ENCODE results near the gene ARL8A.

GRCh38 chr1:202101184-202101583, 43.4 kb downstream of the ARL8A start:
- TF ChIP-seq CTCF (conservative IDR thresholded peaks at IDR 0.05; ENCODE audit: low read length) (no peak), EZH2phosphoT487 (IDR thresholded peaks at IDR 0.05; ENCODE audit: borderline replicate concordance) (no peak)

All from Loucy (cell line).